D721Med (cell line): ENCODE results near the gene LRP1B.

Source experiments
- DNase-seq: peaks from one replicate; pipeline ENCODE4 v3.0.0; 2011; ENCODE audit warnings: low spot score; ENCODE audit not compliant: insufficient read length
- FAIRE-seq: peaks from 2 replicates; lab custom pipeline; 2011; peaks lifted over from hg19 to GRCh38; lab: Jason Lieb, UNC
- TF ChIP-seq, protein P1 (sequence below): IDR thresholded peaks from 2 replicates; pipeline ENCODE4 v1.5.1; 2012; ENCODE audit warnings: mild to moderate bottlenecking, control low read depth; ENCODE audit not compliant: insufficient read depth; ENCODE audit errors: missing control alignments

Gene LRP1B

DNA sequence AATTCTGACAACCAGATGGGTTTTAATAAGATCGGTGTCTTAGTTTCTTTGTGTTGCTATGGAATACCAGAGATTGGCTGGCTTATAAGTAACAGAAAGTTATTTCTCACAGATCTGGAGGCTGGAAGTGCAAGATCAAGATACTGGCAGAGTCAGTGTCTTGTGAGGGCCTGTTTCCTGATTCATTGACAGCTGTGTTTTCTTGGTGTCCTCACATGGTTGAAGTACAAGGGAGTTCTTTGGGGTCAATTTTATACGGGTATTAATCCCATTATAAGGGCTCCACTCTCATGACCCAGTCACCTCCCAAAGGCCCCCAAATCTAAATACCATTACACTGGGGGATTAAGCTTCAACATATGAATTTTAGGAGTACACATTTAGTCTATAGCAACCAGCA, 421.1 kb downstream of the LRP1B start:
- FAIRE-seq (no peak), DNase-seq (no peak)
- TF ChIP-seq, protein P1, sequence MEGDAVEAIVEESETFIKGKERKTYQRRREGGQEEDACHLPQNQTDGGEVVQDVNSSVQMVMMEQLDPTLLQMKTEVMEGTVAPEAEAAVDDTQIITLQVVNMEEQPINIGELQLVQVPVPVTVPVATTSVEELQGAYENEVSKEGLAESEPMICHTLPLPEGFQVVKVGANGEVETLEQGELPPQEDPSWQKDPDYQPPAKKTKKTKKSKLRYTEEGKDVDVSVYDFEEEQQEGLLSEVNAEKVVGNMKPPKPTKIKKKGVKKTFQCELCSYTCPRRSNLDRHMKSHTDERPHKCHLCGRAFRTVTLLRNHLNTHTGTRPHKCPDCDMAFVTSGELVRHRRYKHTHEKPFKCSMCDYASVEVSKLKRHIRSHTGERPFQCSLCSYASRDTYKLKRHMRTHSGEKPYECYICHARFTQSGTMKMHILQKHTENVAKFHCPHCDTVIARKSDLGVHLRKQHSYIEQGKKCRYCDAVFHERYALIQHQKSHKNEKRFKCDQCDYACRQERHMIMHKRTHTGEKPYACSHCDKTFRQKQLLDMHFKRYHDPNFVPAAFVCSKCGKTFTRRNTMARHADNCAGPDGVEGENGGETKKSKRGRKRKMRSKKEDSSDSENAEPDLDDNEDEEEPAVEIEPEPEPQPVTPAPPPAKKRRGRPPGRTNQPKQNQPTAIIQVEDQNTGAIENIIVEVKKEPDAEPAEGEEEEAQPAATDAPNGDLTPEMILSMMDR, result no peak

DNA sequence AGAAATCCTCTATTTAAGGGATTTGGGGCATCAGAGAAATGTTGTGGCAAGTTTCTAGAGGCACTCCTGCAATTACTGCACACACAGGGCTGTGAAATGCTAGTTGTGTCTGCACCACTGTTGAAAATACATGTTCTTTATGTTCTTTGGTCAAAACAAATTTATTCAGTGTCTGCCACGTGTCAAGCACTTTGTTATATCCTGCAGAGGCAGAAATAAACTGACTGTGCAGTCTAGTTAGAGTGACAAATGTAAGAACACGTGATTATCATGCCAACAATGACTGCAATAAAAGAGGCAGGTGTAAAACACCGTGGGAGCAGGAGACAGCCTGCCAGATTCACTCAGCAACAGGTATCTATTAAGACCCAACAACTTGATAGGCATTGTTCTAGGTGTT, 423.3 kb downstream of the LRP1B start:
- TF ChIP-seq, protein P1, result no peak
- no peak for FAIRE-seq
- no peak for DNase-seq

DNA sequence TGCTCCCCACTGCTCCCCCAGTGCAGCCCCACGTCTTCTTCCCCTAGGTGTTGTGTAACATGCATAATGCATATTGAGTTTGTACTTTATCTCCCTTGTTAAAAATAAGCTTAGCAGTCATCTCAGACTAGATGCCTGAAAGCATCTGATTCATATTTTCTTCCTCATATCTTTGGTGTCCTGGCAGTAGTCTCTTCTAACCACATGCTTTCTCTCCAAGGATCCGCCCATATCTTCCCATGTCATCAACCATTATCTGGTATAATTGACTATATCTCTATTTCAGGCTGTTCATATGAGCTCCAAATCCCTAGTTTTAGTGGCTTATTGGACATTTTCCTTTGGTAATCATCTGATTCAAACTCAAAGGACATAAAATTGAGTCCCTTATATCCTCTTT, 426.3 kb downstream of the LRP1B start:
- FAIRE-seq, result no peak
- TF ChIP-seq, protein P1, result no peak

DNA sequence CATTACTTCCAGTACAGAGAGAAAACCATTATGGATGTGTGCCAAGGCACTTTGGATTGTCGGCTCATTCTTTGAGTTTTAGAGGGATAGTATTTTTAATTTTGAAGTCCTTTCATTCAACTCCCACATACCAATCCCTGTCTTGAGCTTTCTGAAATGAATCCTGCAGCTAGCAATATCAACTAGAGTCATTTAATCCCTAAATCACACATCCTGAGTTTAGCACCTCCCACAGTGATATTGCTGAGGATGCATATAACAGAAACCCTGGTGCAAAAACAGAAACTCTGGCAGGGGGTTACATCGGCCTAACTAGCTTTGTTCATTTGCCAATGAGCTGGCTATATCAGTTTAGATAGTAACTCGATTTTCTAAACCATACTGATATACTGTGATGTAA, 427.3 kb downstream of the LRP1B start:
- TF ChIP-seq, protein P1, result no peak
- DNase-seq (no peak), FAIRE-seq (no peak)

More for the DNA sequence above, 426.3 kb downstream of the LRP1B start:
- no peak for DNase-seq

DNA sequence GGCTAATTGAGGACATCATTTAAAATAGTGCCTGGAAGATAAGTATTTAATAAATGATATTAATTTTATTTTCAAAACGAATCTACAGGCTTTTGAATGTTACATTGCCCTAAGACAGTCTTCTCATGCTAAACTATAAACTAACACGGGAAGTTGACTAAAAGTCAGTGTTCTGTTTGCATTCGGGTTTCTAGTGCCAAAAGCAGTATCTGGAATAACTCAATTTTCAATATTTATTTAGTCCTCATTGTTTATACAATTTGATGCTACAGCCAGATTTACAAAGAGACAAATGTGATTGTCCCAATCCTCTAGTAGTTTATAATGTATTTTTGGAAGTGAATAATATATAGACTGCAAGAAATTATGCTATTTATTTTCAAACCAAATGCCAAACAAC, 429.2 kb downstream of the LRP1B start:
- TF ChIP-seq, protein P1, result no peak
- FAIRE-seq (no peak), DNase-seq (no peak)

DNA sequence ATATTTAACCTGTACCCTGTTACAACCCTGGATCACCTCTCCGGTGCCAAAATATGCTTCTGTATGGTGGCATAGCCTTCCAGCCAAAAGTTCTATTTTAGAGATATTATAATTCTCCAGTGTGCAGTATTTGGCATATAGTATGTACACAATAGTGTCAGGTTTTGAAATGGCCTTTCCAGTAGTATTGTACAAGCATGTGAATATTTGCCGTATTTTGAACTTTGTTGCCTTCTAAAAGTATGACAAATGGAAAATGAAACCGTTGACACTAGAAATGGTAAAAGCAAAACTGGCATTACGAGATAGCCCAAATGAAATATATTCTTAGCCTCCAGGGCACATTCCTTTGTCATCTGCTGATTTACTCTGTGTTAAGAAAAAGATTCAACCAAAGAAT, 431.2 kb downstream of the LRP1B start:
- TF ChIP-seq, protein P1, result no peak
- DNase-seq (no peak), FAIRE-seq (peak; percentile 53)

DNA sequence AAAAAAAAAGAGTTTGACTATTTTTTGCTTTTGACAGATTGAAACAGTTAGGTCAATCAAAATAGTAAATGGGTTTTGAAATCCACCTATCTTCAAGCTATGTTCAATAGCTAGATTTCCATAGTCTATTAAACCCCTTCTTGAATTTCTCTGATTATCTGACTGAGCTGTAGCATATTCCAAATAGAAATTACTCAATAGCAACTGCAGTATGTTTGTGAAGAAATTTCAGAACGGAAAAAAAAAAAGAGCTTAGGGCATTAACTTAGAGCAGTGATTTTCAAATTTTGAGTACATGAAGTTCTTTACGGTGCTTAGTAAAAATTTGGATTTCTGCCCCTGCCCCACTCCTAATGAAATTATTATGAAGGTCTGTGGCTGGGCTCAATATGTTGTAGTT, 432.3 kb downstream of the LRP1B start:
- DNase-seq (no peak), FAIRE-seq (no peak)
- TF ChIP-seq, protein P1, result no peak
